ENCODE measurements around the gene FGF22. TPM values are rescaled to one million over a fixed set of nuclear protein-coding genes. Genes with fewer than 3 reads are reported as not detected.

The FGF22 gene
- total and polyA plus RNA-seq, 10 of the 15 experiments (the other 5 are each of a cell fraction or from before 2014, with no cell fraction given), result 0.05 TPM; not detected in 9

DNA sequence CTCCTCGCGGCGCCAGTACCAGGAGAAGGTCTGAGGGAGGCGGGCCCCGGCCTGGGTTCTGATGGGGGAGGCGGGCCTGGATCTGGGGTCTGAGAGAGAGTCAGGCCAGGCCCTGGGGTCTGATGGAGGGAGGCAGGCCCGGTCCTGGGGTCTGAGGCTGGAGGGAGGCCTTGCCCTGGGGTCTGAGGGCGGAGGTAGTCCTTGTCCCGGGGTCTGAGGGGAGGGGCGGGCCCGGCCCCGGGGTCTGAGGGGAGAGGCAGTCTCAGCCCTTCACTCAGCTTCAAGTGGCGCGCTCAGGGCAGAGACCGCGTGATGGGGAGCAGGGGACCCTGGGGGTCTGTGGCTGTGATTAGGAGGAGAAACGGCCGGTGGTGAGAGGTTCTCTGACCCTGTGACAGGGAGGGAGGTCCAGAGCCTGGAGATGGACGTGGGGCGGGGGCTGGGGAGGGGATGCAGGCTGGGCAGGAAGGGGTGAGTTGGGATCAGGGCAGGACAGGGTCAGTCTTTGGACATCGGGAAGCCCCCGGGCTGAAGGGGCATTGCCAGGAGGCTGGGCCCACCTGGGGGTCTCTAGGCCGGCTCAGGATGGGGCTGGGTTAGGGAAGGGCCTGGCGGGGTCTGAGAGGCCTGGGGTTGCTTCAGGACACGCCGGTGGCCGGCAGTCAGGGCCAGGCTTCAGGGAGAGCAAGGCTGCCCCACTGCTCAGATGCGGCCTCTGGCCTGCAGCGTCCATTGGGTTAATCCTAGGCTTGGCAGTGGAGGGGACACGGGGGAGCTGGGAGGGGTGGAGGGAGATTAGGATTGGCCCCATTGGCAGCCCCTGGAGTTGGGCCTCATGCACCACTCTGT lies 31.3 kb upstream of the FGF22 start:
- in situ Hi-C loops (cut with MboI), result no loop called here
- H2AFZ ChIP-seq (ENCODE audit: control insufficient read depth, low read depth, low read length), result no peak overlapping the region
- FAIRE-seq (no peak), DNase-seq (ENCODE audit: low read depth, low spot score) (no peak), ATAC-seq (no peak)
- no peaks in the 10 kb centered on the region for H3K27me3 ChIP-seq (replicated peaks in 1 of 2; ENCODE audit: control insufficient read depth in 2 of 2, insufficient read depth in 2 of 2, low read length in 1 of 2)
- ChIA-PET POLR2A (no interaction called here), RAD21 (ENCODE audit: unreplicated experiment) (no interaction called here), SMC1A (ENCODE audit: uncharacterized antibody, unreplicated experiment) (no interaction called here), CTCF (no interaction called here)
- no peak overlapping the region for H3K9ac ChIP-seq (ENCODE audit: control insufficient read depth, insufficient read depth, low read length)
- WGBS (ENCODE audit: insufficient coverage, insufficient replicate concordance, low lambda C conversion rate, missing lambda C conversion rate), result 66% methylated on average over 24 of the region's 30 CpGs
- no TSS peak for BruUV-seq (replicated peaks)
- intact Hi-C loops (cut with micrococcal nuclease; ENCODE audit: unreplicated experiment), result no loop called here
- no peak overlapping the region for H3K4me3 ChIP-seq
- peaks cover 8% of the 10 kb centered on the region for H3K4me1 ChIP-seq (ENCODE audit: control insufficient read depth, insufficient read depth, low read length)
- no peak overlapping the region for H3K4me2 ChIP-seq (ENCODE audit: control insufficient read depth, insufficient read depth)
- no peaks in the 10 kb centered on the region for H3K36me3 ChIP-seq (ENCODE audit: control insufficient read depth in 2 of 2, insufficient read depth in 2 of 2, low read length in 1 of 2)
- no peaks in the 10 kb centered on the region for H3K9me3 ChIP-seq (replicated peaks; ENCODE audit: control insufficient read depth, insufficient read depth, low read length)
- H3K27ac ChIP-seq (ENCODE audit: control insufficient read depth, insufficient read depth), result no peak overlapping the region
- H3K79me2 ChIP-seq (ENCODE audit: control insufficient read depth, insufficient read depth, low read length), result no peaks in the 10 kb centered on the region
- no peaks in the 10 kb centered on the region for H4K20me1 ChIP-seq (ENCODE audit: control insufficient read depth, insufficient read depth)
- TF ChIP-seq, protein P1, sequence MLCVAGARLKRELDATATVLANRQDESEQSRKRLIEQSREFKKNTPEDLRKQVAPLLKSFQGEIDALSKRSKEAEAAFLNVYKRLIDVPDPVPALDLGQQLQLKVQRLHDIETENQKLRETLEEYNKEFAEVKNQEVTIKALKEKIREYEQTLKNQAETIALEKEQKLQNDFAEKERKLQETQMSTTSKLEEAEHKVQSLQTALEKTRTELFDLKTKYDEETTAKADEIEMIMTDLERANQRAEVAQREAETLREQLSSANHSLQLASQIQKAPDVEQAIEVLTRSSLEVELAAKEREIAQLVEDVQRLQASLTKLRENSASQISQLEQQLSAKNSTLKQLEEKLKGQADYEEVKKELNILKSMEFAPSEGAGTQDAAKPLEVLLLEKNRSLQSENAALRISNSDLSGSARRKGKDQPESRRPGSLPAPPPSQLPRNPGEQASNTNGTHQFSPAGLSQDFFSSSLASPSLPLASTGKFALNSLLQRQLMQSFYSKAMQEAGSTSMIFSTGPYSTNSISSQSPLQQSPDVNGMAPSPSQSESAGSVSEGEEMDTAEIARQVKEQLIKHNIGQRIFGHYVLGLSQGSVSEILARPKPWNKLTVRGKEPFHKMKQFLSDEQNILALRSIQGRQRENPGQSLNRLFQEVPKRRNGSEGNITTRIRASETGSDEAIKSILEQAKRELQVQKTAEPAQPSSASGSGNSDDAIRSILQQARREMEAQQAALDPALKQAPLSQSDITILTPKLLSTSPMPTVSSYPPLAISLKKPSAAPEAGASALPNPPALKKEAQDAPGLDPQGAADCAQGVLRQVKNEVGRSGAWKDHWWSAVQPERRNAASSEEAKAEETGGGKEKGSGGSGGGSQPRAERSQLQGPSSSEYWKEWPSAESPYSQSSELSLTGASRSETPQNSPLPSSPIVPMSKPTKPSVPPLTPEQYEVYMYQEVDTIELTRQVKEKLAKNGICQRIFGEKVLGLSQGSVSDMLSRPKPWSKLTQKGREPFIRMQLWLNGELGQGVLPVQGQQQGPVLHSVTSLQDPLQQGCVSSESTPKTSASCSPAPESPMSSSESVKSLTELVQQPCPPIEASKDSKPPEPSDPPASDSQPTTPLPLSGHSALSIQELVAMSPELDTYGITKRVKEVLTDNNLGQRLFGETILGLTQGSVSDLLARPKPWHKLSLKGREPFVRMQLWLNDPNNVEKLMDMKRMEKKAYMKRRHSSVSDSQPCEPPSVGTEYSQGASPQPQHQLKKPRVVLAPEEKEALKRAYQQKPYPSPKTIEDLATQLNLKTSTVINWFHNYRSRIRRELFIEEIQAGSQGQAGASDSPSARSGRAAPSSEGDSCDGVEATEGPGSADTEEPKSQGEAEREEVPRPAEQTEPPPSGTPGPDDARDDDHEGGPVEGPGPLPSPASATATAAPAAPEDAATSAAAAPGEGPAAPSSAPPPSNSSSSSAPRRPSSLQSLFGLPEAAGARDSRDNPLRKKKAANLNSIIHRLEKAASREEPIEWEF (IDR thresholded peaks at IDR 0.05; ENCODE audit: insufficient replicate concordance, low read depth, low read length), result no peak
- TF ChIP-seq TAF1 (IDR thresholded peaks at IDR 0.05; ENCODE audit: borderline replicate concordance, low read depth, low read length), result no peak
- no peak for TF ChIP-seq MTA2 (IDR thresholded peaks at IDR 0.05; ENCODE audit: low read depth)
- TF ChIP-seq MEF2A (IDR thresholded peaks at IDR 0.05; ENCODE audit: insufficient read depth, low read depth, low read length), result no peak
- no peak for TF ChIP-seq E2F4 (IDR thresholded peaks at IDR 0.05; ENCODE audit: low read depth, low read length)
- TF ChIP-seq SREBF1 (IDR thresholded peaks at IDR 0.05; ENCODE audit: low read length), result no peak
- no peak for TF ChIP-seq CBX3 (IDR thresholded peaks at IDR 0.05; ENCODE audit: borderline replicate concordance, low read depth)
- no peak for TF ChIP-seq MYB (IDR thresholded peaks at IDR 0.05; ENCODE audit: borderline replicate concordance, low read depth, low read length)
- TF ChIP-seq, protein P2, sequence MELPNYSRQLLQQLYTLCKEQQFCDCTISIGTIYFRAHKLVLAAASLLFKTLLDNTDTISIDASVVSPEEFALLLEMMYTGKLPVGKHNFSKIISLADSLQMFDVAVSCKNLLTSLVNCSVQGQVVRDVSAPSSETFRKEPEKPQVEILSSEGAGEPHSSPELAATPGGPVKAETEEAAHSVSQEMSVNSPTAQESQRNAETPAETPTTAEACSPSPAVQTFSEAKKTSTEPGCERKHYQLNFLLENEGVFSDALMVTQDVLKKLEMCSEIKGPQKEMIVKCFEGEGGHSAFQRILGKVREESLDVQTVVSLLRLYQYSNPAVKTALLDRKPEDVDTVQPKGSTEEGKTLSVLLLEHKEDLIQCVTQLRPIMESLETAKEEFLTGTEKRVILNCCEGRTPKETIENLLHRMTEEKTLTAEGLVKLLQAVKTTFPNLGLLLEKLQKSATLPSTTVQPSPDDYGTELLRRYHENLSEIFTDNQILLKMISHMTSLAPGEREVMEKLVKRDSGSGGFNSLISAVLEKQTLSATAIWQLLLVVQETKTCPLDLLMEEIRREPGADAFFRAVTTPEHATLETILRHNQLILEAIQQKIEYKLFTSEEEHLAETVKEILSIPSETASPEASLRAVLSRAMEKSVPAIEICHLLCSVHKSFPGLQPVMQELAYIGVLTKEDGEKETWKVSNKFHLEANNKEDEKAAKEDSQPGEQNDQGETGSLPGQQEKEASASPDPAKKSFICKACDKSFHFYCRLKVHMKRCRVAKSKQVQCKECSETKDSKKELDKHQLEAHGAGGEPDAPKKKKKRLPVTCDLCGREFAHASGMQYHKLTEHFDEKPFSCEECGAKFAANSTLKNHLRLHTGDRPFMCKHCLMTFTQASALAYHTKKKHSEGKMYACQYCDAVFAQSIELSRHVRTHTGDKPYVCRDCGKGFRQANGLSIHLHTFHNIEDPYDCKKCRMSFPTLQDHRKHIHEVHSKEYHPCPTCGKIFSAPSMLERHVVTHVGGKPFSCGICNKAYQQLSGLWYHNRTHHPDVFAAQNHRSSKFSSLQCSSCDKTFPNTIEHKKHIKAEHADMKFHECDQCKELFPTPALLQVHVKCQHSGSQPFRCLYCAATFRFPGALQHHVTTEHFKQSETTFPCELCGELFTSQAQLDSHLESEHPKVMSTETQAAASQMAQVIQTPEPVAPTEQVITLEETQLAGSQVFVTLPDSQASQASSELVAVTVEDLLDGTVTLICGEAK (IDR thresholded peaks at IDR 0.05; ENCODE audit: borderline replicate concordance), result no peak
- no peak for TF ChIP-seq IRF3 (IDR thresholded peaks at IDR 0.05)
- no peak for TF ChIP-seq POU2F2 (IDR thresholded peaks at IDR 0.05; ENCODE audit: borderline replicate concordance, low read depth, low read length)
- TF ChIP-seq ESRRA (IDR thresholded peaks at IDR 0.05; ENCODE audit: low read length), result no peak

Data from GM12878 (cell line).